T follicular helper cell (primary cell): Measurements from ENCODE around the gene ARMH3.
A peak's percentile ranks its signal among the peaks of the same experiment; 100 is the strongest.

Experiments
- DNase-seq: peaks from one replicate; pipeline ENCODE4 v3.0.0-alpha.2; 2020; ENCODE audit warnings: low read depth

The ARMH3 gene

GRCh38 chr10:101831169-101831811 is 224.7 kb downstream of the ARMH3 start:
- DNase-seq, result no peak

- peak; percentile 95 for DNase-seq
Measured at GRCh38 chr10:101830322-101831168, 225.4 kb downstream of the ARMH3 start.

- peak; percentile 60 for DNase-seq
Measured at GRCh38 chr10:101829561-101830315, 226.2 kb downstream of the ARMH3 start.

- no peak for DNase-seq
Measured at GRCh38 chr10:101828766-101829551, 227.0 kb downstream of the ARMH3 start.

GRCh38 chr10:101827919-101828600 is 227.9 kb downstream of the ARMH3 start:
- no peak for DNase-seq

GRCh38 chr10:101826852-101827434 is 229.0 kb downstream of the ARMH3 start:
- DNase-seq, result no peak

- no peak for DNase-seq
Measured at GRCh38 chr10:101824736-101825135, 231.2 kb downstream of the ARMH3 start.

- DNase-seq, result no peak
Measured at GRCh38 chr10:101818872-101819633, 236.9 kb downstream of the ARMH3 start.

GRCh38 chr10:101818119-101818871 is 237.7 kb downstream of the ARMH3 start, which contains the start of gene OGA:
TSS of gene OGA (minus strand) at chr10:101818444. CDS start at chr10:101818022, 422 bp downstream.
- peak; percentile 98 for DNase-seq

GRCh38 chr10:101817337-101818118 is 238.4 kb downstream of the ARMH3 start:
- DNase-seq, result no peak

- no peak for DNase-seq
Measured at GRCh38 chr10:101816913-101817336, 239.0 kb downstream of the ARMH3 start.

GRCh38 chr10:101816376-101816775 is 239.6 kb downstream of the ARMH3 start:
- DNase-seq, result no peak

GRCh38 chr10:101814466-101815071 is 241.4 kb downstream of the ARMH3 start:
- no peak for DNase-seq

- no peak for DNase-seq
Measured at GRCh38 chr10:101812606-101813005, 243.4 kb downstream of the ARMH3 start.

GRCh38 chr10:101807158-101807557 is 248.8 kb downstream of the ARMH3 start:
- no peak for DNase-seq

- no peak for DNase-seq
Measured at GRCh38 chr10:101803511-101803910, 252.5 kb downstream of the ARMH3 start.

GRCh38 chr10:101797403-101798059 is 258.4 kb downstream of the ARMH3 start:
- no peak for DNase-seq
